Upper lobe of right lung (tissue), 1 donor: ENCODE data around the gene ATAD3B. TPM values are rescaled to one million over a fixed set of nuclear protein-coding genes. Genes with fewer than 3 reads are reported as not detected.
"Not testable (repeated sequence)": the region's sequence is repeated elsewhere in the genome, so short reads cannot be mapped to it uniquely, and the experiment has no call there.

Source experiments
- ATAC-seq: fragments of 200-7000 bp; cut with Tn5 transposase; one replicate; pipeline ENCODE4 v1.9.1; 2020; ENCODE audit warnings: mild to moderate bottlenecking, moderate library complexity
- DNase-seq: peaks from one replicate; pipeline ENCODE4 v3.0.0-alpha.2; 2020
- H3K27ac ChIP-seq: fragments of 200-600 bp; one replicate; pipeline ENCODE4 v1.8.0; 2022
- H3K27me3 ChIP-seq: fragments of 200-600 bp; one replicate; pipeline ENCODE4 v1.8.0; 2022; ENCODE audit warnings: mild to moderate bottlenecking
- H3K36me3 ChIP-seq: fragments of 200-600 bp; one replicate; pipeline ENCODE4 v1.8.0; 2022
- H3K4me1 ChIP-seq: fragments of 200-600 bp; one replicate; pipeline ENCODE4 v1.8.0; 2022
- H3K4me3 ChIP-seq: fragments of 200-600 bp; one replicate; pipeline ENCODE4 v1.8.0; 2022; ENCODE audit warnings: mild to moderate bottlenecking
- H3K9me3 ChIP-seq: fragments of 200-600 bp; one replicate; pipeline ENCODE4 v1.8.0; 2022
- CTCF ChIP-seq: fragments of 200-600 bp; IDR thresholded peaks from one replicate; pipeline ENCODE4 v1.8.0; 2022; ENCODE audit warnings: antibody characterized with exemption
- intact Hi-C: fragments of 100-400 bp; cut with DNase I; formaldehyde crosslinking; loops from one replicate; pipeline ENCODE4 v1.11.0; 2022
- total RNA-seq: library from RNA; stranded (reverse); fragmentation: NEBNext Ultra II Directional; extraction: Animal tissue kit (Norgen Biotek cat#: 25700); gene quantifications from one replicate; pipeline ENCODE4 v1.2.1, GENCODE V29; 2021
- donor health status: DM: no; HTN: yes; CAD: no; lungs with severe emphysema.

ATAD3B gene
- total RNA-seq, 1 donor from 2014 or later, result 24.3 TPM

GRCh38 chr1:1521331-1521730 lies 49.8 kb downstream of the ATAD3B start:
- Histone ChIP-seq H3K27ac (no peak overlapping the region), H3K9me3 (no peaks in the 10 kb centered on the region), H3K27me3 (no peaks in the 10 kb centered on the region), H3K36me3 (peaks cover 25% of the 10 kb centered on the region), H3K4me1 (no peaks in the 10 kb centered on the region), H3K4me3 (no peak overlapping the region)
- no peak for ATAC-seq
- no peak for TF ChIP-seq CTCF
- intact Hi-C loops, result no loop called here
- DNase-seq, result no peak

DNA sequence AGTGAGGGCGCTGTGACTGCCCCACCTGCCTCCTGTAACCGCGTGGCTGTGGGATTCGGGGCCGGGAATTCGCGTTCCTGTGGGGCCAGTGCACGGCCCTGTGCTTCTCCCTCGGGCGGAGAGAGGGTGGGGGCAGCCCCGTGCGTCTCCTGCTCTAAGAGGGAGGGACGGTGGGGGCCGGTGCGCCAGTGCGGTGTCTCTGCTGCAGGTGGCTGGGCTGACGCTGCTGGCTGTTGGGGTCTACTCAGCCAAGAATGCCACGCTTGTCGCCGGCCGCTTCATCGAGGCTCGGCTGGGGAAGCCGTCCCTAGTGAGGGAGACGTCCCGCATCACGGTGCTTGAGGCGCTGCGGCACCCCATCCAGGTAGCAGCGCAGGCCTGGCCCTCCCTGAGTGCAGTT lies 51.0 kb downstream of the ATAD3B start:
- ATAC-seq, H3K9me3 ChIP-seq, DNase-seq, H3K4me3 ChIP-seq, intact Hi-C loops, H3K4me1 ChIP-seq, H3K27me3 ChIP-seq, H3K27ac ChIP-seq: not testable (repeated sequence)
- H3K36me3 ChIP-seq, result peaks cover 20% of the 10 kb centered on the region

DNA sequence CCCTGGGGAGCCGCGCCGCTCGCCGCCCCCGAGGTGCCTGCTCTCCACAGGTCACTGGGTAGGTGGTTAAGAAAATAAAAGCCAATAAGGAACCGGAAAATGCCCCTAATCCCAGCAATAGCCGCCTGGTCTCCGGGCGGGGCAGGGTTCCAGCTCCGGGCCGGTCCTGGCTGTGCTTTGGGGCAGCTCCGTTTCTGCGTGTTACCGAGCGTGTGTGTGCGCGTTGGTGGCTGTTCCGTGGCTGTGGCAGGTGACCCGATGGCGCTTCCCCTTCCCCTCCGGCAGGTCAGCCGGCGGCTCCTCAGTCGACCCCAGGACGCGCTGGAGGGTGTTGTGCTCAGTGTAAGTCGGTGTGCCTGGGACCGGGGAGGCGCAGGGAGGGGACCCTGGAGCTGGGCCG lies 51.7 kb downstream of the ATAD3B start:
- intact Hi-C loops, DNase-seq, H3K4me3 ChIP-seq, H3K27ac ChIP-seq, H3K4me1 ChIP-seq, H3K9me3 ChIP-seq, ATAC-seq, H3K27me3 ChIP-seq: not testable (repeated sequence)
- H3K36me3 ChIP-seq, result peaks cover 21% of the 10 kb centered on the region

DNA sequence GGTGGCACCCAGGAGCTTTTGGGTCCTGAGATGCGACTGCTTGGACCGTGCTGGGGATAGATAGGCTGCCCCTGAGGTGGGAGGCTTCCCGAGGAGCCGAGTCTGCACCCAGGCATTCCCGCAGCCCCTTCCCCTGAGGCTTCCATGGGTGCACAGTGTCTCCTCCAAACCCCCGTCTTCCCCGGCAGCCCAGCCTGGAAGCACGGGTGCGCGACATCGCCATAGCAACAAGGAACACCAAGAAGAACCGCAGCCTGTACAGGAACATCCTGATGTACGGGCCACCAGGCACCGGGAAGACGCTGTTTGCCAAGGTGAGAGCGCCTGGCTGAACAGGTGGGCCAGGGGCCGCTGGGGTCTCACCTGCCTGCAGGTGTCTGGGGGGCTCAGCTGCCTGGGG lies 52.1 kb downstream of the ATAD3B start:
- H3K27me3 ChIP-seq, ATAC-seq: not testable (repeated sequence)
- peaks cover 25% of the 10 kb centered on the region for H3K36me3 ChIP-seq

DNA sequence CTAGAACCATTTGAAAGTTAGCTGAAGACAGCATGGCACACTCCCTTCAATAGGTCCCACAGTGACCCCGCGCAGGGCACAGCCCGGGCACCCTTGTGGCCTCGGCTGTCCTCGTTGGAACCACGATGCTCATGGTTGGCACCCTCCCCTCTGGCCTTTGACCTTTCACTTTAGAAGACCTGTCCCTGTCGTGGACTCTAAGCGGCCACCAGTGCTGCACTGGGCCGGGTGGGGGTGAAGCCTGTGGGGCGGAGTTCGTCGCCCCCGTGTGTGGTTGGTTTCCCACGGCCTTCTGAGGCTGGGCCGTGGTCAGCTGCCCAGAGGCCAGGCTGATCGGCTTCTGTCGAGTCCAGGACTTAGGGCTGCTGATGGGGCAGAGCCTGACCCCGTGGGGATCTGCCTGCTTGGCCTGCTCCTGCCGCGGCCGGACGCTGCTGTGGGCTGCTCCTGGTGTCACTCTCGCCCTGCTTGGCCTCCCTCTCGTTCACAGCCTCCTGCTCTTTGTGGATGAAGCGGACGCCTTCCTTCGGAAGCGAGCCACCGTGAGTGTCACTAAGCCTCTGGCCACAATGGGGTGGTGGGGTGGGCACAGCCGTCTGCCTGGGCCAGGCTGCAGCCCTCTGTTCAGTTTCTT lies 53.3 kb downstream of the ATAD3B start:
- H3K27me3 ChIP-seq, H3K27ac ChIP-seq, H3K4me1 ChIP-seq, ATAC-seq, intact Hi-C loops, DNase-seq, H3K4me3 ChIP-seq, H3K9me3 ChIP-seq: not testable (repeated sequence)
- H3K36me3 ChIP-seq, result peaks cover 25% of the 10 kb centered on the region

More for the DNA sequence above, 52.1 kb downstream of the ATAD3B start:
- H3K4me1 ChIP-seq, DNase-seq, H3K4me3 ChIP-seq, H3K27ac ChIP-seq, intact Hi-C loops, H3K9me3 ChIP-seq: not testable (repeated sequence)

DNA sequence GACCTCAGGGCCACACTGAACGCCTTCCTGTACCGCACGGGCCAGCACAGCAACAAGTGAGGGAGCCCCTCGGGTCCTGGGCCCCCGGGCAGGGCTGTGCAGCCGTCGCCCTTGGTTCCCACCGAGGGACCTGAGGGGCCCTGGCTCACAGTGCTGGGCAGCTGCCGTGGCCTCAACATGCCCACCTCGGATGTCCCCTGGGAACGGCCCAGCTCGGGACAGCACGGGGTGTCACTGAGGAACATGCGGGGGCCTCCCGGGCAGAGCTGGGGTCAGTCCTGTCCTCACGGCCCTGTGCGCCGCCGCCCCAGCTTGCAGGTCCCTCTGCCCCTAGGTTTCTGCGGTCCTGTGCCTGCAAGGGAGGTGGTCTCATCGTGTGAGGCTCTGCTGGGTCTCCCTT lies 54.9 kb downstream of the ATAD3B start:
- DNase-seq, H3K4me3 ChIP-seq, H3K4me1 ChIP-seq, H3K9me3 ChIP-seq, H3K27me3 ChIP-seq, H3K27ac ChIP-seq, ATAC-seq, intact Hi-C loops: not testable (repeated sequence)
- H3K36me3 ChIP-seq, result peaks cover 14% of the 10 kb centered on the region

- TF ChIP-seq CTCF, result no peak
- H3K27ac ChIP-seq, result no peak overlapping the region
- H3K27me3 ChIP-seq, result no peaks in the 10 kb centered on the region
- H3K4me3 ChIP-seq, result no peak overlapping the region
- no peak for ATAC-seq
- H3K36me3 ChIP-seq, result peaks cover 11% of the 10 kb centered on the region
- intact Hi-C loops, result no loop called here
- no peaks in the 10 kb centered on the region for H3K4me1 ChIP-seq
- no peak for DNase-seq
- H3K9me3 ChIP-seq, result no peaks in the 10 kb centered on the region
Observed at GRCh38 chr1:1527092-1527816, 55.7 kb downstream of the ATAD3B start.

DNA sequence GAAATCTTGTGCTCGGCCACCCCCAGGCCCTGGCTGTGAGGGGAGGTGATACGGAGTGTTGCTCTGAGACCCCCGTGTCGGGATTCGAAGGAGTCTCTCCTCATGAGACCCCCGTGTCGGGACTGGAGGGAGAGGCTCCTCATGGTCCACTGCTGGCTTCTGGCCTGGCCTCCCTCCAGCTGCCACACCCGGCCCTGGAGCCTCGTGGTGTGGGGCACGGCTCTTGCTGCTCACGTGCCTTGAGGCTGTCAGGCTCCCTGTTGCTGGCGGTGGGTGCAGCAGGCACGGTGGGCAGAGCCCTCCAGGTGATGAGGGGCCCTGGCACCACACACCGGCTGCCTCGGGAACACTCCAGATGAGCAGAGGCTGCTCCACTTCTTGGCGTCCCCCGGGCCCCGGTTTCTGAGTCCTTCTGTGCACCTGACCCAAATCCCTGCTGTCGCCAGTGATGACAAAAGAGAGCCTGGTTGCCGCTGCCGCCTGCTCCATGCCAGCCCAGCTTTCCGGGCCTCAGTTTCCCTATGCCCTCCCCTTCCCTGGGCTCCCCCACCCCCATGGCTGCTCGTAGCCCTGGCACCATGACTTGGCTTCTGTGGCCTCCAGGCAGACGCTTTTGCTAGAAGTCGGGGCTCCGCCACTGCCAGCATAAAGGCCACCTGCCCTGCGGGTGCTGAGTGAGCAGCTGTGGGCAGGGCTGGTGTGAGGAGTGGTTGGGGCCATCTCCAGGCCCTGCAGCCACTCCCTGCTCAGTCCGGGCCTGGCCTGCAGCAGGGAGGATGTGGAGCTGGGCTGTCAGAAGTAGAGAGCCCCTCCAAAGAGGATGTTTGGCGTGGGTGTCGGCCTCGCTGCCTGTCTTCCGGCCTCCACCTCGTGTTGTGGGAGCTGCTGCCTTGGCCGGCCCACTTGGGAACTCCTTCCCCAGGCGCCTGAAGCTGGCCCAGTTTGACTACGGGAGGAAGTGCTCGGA lies 57.0 kb downstream of the ATAD3B start:
- Histone ChIP-seq H3K4me1 (no peaks in the 10 kb centered on the region), H3K27me3 (no peaks in the 10 kb centered on the region), H3K4me3 (no peak overlapping the region), H3K36me3 (peaks cover 6% of the 10 kb centered on the region), H3K9me3 (no peaks in the 10 kb centered on the region), H3K27ac (no peak overlapping the region)
- no peak for TF ChIP-seq CTCF
- intact Hi-C loops, result no loop called here
- ATAC-seq, result no peak
- no peak for DNase-seq
